Posterior cingulate gyrus (tissue), 11 donors: ENCODE results near the gene TMEM9B.

ENCODE experiments used
- DNase-seq, 10 donors: peaks; one replicate each; pipeline versions ENCODE4 v3.0.0 to v3.0.0-alpha.2; 2020 to 2021; ENCODE audit warnings: mixed read lengths in 3 of 10
- intact Hi-C: fragments of 100-400 bp; cut with DNase I; formaldehyde crosslinking; loops from one replicate; pipeline ENCODE4 v1.15.1; 2023

Gene TMEM9B

DNA sequence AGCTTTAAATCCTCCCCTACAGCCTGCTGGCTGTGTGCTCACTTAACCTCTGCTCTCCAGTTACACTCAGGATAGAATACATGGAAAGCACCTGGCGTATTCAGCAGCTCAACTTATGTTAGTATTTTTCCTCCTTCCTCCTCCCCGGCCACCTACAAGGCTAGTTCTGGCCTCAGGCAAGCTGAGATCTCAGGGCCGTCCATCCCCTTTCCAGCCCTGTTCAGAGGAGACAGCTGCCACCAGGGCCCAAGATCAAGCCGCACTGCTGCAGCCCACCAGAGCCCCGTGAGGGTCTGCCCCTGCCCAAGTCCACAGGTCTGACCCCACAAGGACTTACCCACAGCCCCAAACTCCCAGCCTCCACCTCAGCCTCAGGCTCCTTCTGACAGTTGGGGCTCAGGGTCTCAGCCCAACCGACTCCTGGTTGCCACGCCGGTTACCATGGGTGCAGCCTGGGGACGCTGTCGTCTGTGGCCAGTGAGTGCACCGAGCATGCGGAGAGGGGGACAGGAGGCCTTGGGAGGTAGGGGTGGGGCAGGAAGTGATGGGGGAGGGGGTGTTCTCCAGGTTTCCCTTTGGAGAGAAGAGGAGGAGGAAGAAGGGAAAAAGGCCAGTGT is 31.6 kb downstream of the TMEM9B start, which contains the start of gene C11orf16:
Gene C11orf16 (minus strand): TSS at position 384 of the 617 bp plus-strand sequence. CDS start 639 bp downstream, outside the sequence.
- DNase-seq, result no peak
- intact Hi-C loops, result no loop called here

DNA sequence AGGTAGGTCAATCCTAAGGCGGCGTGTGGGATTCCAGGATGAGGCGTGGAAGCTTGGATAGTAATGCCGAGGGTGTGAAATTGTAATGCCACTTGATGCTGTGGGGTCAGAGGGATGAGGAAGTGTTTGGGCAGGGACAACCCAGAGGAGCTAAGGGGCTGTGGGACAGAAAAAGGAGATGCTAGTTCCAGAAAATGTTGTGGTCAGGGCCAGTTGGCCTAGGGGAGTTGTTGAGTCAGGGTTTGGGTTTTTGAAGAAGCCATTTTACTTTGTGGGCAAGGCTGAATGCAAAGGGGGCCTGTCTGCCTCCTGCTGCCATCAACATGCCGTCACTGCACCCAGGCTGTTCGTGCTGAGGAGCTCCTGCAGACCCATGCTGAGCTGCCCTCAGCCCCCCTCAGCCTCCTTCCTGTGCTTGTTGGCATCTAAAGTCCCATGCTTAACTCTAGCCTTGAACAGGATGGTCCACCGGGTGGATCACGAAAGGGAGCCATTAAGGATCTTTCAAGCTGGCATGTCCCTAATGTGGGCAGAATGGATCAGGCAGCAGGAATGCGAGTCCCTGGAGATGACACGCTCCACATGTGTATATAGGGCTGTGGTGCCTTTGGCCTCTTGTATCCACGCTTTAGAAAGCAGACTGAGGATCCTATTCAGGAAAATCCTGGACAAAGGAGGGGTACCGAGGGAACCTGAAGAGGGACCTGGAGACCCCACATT is 33.6 kb downstream of the TMEM9B start:
- intact Hi-C loops, result no loop called here
- DNase-seq, result no peak

DNA sequence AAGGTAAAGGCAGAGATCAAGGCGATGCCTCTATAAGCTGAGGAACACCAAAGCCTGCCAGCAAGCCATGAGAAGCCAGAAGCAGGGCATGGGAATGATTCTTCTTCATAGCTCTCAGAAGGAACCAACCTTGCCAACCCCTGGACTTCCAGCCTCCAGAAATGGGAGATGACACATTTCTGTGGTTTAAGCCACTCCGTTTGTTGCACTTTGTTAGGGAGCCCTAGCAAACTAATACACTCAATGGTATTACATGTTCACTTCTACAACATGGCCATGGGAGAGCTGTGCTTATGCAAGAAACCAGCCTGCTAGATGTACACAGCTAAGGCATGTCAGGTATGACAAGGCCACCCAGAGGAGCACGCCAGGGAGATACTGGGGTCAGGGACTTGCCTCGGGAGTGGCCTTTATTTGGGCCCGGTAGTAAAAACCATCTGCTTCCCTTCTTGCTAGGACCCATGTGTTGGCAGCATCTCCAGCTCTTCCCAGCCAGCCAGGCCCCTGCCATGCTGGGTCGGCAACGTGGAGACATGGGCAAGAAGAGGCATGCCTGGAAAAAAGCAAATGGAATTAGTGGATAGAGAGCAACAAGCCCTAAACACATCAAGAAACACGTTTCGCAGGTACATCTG is 35.1 kb downstream of the TMEM9B start:
- no peak for DNase-seq
- intact Hi-C loops, result no loop called here

DNA sequence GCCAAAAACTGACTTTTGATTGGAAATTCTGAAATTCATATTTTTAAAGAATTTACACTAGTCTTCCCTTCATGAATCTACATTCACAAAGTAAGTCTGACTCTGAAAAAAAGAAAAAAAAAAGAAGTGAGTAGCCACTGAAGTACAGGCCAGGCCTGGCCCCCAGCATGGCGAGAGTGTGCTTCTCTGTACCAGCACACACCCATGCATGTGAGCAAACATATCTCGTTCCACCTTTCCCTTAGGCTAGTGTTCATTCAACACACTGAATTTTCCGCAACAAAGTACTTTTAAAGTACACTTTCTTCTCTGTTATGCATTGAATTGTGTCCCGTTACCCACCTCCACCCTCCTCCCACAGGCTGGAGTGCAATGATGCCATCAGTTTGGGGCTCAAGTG is 36.0 kb downstream of the TMEM9B start:
- no peak for DNase-seq
- intact Hi-C loops, result no loop called here

- intact Hi-C loops, result no loop called here
- DNase-seq, result no peak
These were observed 37.0 kb downstream of the TMEM9B start for GRCh38 chr11:8927233-8927632.

DNA sequence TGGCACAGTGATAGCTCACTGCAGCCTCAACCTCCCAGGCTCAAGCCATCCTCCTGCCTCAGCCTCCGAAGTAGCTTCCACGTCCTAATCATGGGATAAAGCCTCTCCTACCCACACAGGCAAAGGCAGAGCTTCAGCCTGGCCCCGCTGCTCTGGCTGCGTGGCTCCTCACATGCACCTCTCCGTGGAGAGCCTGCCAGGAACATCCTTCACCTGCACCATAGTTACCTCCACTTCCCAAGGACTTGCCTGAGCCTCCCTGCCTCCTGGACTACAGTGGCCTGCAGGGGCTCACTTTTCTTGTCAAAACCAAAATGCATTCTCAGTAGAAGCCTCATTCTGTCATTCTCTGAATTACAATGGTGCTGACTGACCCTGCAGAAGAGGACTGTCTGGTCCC is 38.0 kb downstream of the TMEM9B start:
- no peak for DNase-seq
- intact Hi-C loops, result no loop called here

GRCh38 chr11:8925711-8926110 is 38.5 kb downstream of the TMEM9B start:
- intact Hi-C loops, result no loop called here
- no peak for DNase-seq

GRCh38 chr11:8922691-8923090 is 41.6 kb downstream of the TMEM9B start:
- intact Hi-C loops, result no loop called here
- no peak for DNase-seq

DNA sequence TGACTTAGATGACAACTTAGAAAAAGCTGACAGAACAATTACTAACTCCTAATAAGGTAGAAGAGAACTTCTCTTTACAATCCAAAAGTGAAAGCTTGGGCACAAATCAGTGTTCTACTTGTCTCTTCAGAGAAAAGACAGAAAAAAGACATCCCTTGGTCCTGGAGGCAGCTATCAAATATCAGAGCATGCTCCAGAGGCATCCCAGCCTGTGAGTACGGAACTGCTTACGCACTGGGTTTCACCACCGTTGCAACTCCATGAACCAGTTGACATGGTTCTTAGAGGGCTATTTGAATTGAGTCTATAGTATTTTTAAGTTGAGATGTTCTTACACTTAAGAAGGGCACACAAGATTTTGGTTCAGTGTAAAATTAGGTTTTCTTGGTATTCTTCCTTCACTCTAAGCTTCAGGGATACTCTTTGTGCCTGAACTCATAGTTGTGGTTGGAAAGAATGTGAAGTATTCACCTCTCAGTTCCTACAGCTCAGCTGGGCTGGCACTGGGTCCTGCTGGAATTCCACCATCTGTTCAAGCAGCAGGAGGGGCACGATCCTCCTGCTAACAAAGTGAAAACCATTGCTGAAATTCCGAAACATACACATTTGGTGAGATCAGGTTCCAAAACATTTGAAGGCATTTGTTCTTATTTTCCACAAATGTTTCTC is 47.0 kb downstream of the TMEM9B start:
- intact Hi-C loops, result loop anchor here (10.0 kb wide), 1 partner anchor 232 kb away; the partner anchor contains the start of genes RPL27A and TRIM66
- no peak for DNase-seq

- DNase-seq, result no peak
- intact Hi-C loops, result loop anchor here (5.0 to 10.0 kb wide), 3 partner anchors 48 to 230 kb away; partner anchors contain the start of genes RPL27A, TMEM9B and TRIM66
These were observed 49.6 kb downstream of the TMEM9B start for GRCh38 chr11:8914661-8915018.

GRCh38 chr11:8913961-8914660 is 50.1 kb downstream of the TMEM9B start:
- intact Hi-C loops, result loop anchor here (5.0 to 10.0 kb wide), 3 partner anchors 48 to 229 kb away; partner anchors contain the start of genes RPL27A, TMEM9B and TRIM66
- peak in 7 of 10 donors; percentile 25 to 91 (median 53) for DNase-seq

DNA sequence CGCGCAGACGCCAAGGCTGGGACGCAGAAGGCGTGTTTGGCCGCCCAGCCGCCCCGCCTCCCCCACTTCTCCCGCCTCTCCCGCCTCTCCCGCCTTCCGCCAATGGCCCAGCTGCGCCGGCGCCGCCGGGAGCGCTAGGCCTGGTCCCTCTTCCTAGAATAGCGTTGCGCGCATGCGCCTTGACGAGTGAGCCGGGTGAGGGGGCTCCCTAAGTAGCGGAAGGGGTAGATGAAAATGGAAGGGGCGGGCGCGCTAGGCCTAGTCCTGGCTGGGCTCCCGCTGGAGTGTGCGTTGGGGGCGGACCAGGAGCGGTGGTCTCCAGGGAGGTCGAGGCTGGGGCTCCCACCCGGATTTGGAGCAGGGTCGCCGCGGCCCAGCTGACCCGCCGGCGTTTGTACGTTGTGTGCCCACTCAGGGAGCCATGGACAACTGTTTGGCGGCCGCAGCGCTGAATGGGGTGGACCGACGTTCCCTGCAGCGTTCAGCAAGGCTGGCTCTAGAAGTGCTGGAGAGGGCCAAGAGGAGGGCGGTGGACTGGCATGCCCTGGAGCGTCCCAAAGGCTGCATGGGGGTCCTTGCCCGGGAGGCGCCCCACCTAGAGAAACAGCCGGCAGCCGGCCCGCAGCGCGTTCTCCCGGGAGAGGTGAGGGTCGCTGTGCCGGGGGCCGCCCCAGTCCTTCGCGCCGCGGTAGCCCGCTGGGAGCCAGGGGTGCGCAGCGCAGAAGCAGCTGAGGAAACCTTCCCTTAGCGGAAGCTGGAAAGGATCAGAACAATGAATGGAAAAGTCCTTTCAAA is 53.0 kb downstream of the TMEM9B start, which contains the start of gene AKIP1:
Gene AKIP1 (plus strand): TSS at position 161 of the 795 bp plus-strand sequence. CDS start 261 bp downstream, at position 422.
- intact Hi-C loops, result loop anchor here (2.0 to 10.0 kb wide), 5 partner anchors 40 to 226 kb away; partner anchors contain the start of genes RPL27A, TMEM9B and TRIM66
- DNase-seq, result peak; percentile 91 to 99 (median 95)

DNA sequence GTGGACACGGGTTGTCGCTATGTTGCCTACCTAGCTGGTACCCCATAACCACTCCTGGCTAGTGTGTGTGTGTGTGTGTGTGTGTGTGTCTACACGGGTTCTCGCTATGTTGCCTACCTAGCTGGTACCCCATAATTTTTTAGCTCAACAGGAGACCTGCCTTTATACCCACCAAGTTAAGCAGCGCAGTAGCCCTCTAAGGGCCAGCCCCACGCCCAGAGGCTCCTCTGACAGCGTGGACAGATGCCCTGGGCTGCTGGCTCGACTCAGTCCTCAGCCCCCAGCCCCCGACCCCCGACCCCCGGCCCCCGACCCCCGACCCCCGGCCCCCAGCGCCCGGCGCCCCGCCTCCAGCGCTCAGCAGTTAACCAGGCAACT is 53.6 kb downstream of the TMEM9B start:
- DNase-seq, result no peak
- intact Hi-C loops, result loop anchor here (2.0 to 10.0 kb wide), 5 partner anchors 40 to 227 kb away; partner anchors contain the start of genes RPL27A, TMEM9B and TRIM66

DNA sequence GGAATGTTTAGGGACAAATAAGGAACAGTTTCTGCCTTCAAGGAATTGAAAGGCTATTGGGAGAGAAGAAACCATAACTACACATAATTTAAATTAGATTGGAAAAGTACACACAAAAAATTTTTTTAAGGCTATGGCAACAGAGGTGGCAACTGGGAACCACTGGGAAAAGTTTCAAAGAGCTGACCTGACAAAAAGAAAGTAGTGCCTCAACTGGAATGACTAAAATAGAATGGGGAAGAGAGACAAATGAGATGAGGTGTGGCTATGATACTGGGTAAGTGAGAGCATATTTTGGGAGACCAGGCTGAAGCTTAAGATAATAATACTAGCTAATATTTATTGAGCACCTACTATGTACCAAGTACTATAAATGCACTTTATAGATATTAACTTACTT is 56.1 kb downstream of the TMEM9B start:
- no peak for DNase-seq
- intact Hi-C loops, result no loop called here

- no peak for DNase-seq
- intact Hi-C loops, result no loop called here
These were observed 57.1 kb downstream of the TMEM9B start for GRCh38 chr11:8907116-8907515.

DNA sequence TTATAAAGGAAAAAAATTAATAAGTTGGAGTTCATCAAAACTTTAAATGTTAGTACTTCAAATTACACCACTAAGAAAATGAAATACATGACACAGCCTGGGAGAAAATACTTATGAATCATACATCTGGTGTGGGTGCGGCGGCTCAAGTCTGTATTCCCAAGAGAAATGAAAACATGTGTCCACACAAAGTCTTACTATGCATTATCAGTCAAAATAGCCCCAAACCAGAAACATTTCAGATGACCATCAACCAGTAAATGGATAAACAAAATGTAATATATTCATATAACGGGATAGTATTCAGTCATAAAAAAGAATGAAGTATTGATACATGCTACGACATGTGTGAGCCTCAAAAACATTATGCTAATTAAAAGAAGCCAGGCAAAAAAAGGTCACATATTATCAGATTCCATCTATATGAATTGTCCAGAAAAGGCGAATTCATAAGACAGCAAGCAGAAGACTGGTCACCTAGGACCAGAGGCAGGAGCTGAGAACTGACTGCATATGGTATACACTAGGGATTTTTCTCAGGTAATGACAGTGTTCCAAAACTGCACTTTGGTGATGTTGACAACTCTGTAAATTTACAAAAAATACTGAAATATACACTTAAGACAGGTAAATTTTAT is 58.6 kb downstream of the TMEM9B start:
- intact Hi-C loops, result no loop called here
- no peak for DNase-seq

DNA sequence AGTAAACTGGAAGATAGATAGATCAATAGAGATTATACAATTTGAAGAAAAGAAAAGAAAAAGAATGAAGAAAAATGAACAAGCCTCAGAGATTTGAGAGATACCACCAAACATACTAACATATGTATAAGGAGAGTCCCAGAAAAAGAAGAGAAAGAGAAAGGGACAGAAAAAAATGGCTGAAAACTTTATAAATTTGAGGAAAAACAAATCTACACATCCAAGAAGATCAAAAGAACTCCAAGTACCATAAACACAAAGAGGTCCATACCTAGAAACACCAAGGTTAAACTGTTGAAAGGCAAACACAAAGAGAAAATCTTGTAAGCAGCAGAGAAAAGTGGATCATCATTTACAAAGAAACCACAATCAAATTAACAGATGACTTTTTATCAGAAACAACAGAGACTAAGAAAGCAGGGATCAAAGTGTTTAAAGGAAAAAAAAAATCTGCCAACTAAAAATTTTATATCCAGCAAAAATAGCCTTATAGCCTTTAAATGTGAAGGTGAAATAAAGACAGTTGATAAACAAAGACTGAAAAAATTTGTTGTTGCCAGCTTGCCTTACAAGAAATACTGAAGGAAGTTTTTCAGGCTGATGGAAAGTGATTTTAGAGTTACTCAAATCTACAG is 65.0 kb downstream of the TMEM9B start:
- DNase-seq, result no peak
- intact Hi-C loops, result no loop called here
